Activated CD4-positive, alpha-beta memory T cell treated with anti-CD3 and anti-CD28 coated beads, Interleukin-2, amount 10 ng/mL, durations not matched to agents 7 days and 5 days (primary cell): ENCODE measurements around the gene PUM1. TPM values are rescaled to one million over a fixed set of nuclear protein-coding genes. Genes with fewer than 3 reads are reported as not detected.

Experiments
- CTCF ChIA-PET: fragments of 350-600 bp; sonication (Branson Sonifier 250); formaldehyde crosslinking; loops from one replicate; lab custom pipeline; 2021; ENCODE audit warnings: antibody characterized with exemption, inconsistent platforms; lab: Charles Lee
- POLR2A ChIA-PET: fragments of 350-600 bp; sonication (Branson Sonifier 250); formaldehyde crosslinking; loops from one replicate; lab custom pipeline; 2021; ENCODE audit warnings: antibody characterized with exemption; lab: Charles Lee
- DNase-seq: peaks from one replicate; pipeline ENCODE4 v3.0.0-alpha.2; 2020
- H3K27ac Mint-ChIP-seq: one replicate; pipeline ENCODE4 v1.8.0; 2021; ENCODE audit warnings: mild to moderate bottlenecking, mixed read lengths
- H3K27me3 Mint-ChIP-seq: one replicate; pipeline ENCODE4 v1.8.0; 2021; ENCODE audit warnings: mixed read lengths
- H3K36me3 Mint-ChIP-seq: one replicate; pipeline ENCODE4 v1.8.0; 2021; ENCODE audit warnings: low read depth, mixed read lengths
- H3K4me1 Mint-ChIP-seq: one replicate; pipeline ENCODE4 v1.8.0; 2021; ENCODE audit warnings: mixed read lengths
- H3K4me3 Mint-ChIP-seq: one replicate; pipeline ENCODE4 v1.8.0; 2021; ENCODE audit warnings: mild to moderate bottlenecking, mixed read lengths
- H3K9me3 Mint-ChIP-seq: one replicate; pipeline ENCODE4 v1.8.0; 2021; ENCODE audit warnings: mixed read lengths
- total RNA-seq, 2 experiments: library from RNA; stranded (reverse); gene quantifications; one replicate each; pipeline ENCODE4 v1.2.3, GENCODE V29; 2021

The PUM1 gene
- total RNA-seq, 2 experiments from 2014 or later, result 86.8 to 87.4 TPM

DNA sequence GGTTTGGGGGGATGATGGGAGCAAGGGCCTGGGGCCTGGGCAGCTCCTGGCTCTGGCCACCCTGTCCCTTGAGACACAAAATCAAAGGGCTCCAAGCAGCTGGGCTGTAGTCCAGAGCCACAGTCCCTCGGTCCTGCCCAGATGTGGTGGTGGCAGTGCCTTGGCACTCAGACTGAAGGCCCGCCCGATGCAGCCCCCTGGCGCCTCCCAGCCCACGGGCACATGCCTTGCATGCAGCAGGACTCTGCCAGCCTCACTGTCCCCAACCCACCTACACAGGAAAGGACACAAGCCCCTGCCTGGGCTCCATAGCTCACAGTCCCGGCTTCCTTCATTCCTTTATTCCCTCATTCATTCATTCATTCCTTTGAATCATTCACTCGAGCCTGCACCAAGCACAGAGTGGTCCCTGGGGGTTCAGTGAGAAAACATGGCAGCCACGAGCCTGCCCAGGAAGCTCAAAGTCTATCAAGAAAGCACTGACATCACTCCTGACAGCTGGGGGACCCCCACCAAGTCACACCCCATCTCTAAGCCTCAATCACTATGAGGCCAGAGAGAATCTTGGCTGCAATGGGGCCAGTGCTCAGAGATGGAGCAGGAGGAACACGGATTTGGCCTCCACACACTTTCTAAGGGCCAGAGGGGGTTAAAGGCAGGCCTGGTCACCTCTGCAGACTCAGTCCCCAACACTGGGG lies 162.8 kb downstream of the PUM1 start:
- no peak for DNase-seq
- peaks cover 7% of the 10 kb centered on the region for H3K4me1 Mint-ChIP-seq
- ChIA-PET CTCF (no interaction called here), POLR2A (no interaction called here)
- no peaks in the 10 kb centered on the region for H3K9me3 Mint-ChIP-seq
- no peak overlapping the region for H3K4me3 Mint-ChIP-seq
- no peaks in the 10 kb centered on the region for H3K36me3 Mint-ChIP-seq
- H3K27ac Mint-ChIP-seq, result no peak overlapping the region
- peaks cover 34% of the 10 kb centered on the region for H3K27me3 Mint-ChIP-seq

DNA sequence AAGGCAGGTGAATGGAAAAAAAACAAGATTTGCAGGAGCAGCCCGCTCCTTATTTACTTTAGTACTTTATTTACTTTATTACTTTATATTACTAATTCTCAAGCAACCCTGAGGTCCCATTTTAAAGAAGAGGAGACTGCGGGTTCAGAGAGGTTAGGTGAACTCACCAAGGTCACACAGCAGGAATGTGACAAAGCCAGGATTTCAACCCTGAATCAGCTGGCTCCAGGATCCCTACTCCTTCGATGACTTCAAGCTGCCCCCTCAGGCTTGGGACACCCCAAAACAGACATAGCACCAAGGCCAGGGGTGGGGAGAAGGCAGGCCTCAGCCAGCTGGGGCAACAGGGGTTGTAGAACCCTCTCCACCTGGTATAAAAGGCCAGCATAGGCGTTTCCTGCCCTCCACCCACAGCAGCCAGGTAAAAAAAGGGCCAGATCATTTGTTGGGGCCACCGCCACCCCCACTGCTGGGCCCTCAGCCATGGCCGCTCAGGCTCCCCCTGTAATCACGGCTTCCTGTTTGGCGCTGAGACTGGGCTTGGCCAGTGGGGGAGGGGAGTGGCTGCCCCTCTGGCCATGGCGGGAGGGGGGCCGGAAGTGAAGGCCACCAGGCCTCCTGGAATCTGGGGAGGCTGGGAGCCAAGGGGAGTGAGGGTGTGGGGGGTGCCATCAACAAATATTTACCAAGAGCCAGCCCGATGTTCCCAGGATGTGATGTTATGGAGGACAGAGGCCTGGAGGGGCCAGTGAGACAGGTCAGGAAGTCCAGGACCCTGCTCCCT lies 163.5 kb downstream of the PUM1 start:
- peaks cover 28% of the 10 kb centered on the region for H3K27me3 Mint-ChIP-seq

DNA sequence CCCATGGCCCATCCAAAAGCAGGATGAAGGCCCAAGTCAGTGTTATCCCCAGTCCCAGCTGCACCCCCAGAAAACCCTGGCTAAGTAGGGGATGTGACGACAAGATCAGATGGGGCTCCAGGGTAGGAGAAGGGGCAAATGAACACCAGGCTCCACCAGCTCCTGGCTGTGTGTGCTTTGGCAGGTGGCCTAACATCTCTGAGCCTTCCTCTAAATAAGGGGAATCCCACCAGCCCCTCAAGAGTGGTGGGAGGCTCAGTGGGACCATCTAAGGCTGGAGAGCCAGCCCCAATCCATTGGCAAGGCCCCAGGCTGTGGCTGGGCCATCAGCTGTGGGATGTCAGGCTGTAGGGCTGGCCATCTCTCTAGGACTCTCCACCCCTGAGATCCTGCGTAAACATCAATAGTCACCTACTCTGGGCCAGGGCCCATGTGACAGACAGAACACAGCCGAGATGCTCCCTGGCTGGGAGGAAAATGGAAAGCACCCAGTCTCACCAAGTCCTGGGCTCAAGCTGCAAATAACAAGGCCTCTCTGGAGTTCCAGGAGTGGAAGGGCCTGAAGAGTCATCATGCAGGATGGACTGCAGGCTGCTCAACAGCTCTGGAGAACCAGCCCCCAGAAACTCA lies 164.5 kb downstream of the PUM1 start:
- POLR2A ChIA-PET, result no interaction called here
- peaks cover 28% of the 10 kb centered on the region for H3K27me3 Mint-ChIP-seq
- CTCF ChIA-PET, result no interaction called here
- H3K4me3 Mint-ChIP-seq, result no peak overlapping the region
- H3K4me1 Mint-ChIP-seq, result peaks cover 1% of the 10 kb centered on the region
- H3K27ac Mint-ChIP-seq, result no peak overlapping the region
- no peak for DNase-seq
- H3K9me3 Mint-ChIP-seq, result no peaks in the 10 kb centered on the region
- no peaks in the 10 kb centered on the region for H3K36me3 Mint-ChIP-seq

More for the DNA sequence above, 163.5 kb downstream of the PUM1 start:
- no peak overlapping the region for H3K4me3 Mint-ChIP-seq
- DNase-seq, result no peak
- no peak overlapping the region for H3K27ac Mint-ChIP-seq
- CTCF ChIA-PET, result no interaction called here
- no peaks in the 10 kb centered on the region for H3K9me3 Mint-ChIP-seq
- H3K4me1 Mint-ChIP-seq, result peaks cover 1% of the 10 kb centered on the region
- POLR2A ChIA-PET, result no interaction called here
- no peaks in the 10 kb centered on the region for H3K36me3 Mint-ChIP-seq

DNA sequence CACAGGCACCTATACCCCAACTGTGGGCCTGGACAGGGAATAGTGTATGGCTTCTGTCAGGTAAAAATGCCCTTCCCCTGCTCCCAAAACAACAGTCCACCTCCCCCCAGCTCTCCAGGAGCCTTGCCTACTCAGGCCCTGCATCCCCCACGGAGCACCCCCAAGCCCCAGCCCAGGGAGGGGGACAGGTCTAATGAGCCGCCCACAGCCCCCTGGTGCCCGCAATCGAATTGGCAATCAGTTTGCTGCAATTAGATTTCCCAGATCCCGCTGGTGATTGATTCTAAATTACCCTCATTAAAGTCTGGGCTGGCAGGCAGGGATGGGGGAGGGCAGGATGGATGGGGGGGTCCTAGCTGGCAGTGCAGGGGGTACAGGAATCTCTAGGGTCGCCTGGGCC lies 165.0 kb downstream of the PUM1 start:
- Mint-ChIP-seq H3K4me1 (peaks cover 1% of the 10 kb centered on the region), H3K4me3 (no peak overlapping the region), H3K9me3 (no peaks in the 10 kb centered on the region), H3K36me3 (no peaks in the 10 kb centered on the region), H3K27me3 (peaks cover 24% of the 10 kb centered on the region), H3K27ac (no peak overlapping the region)
- ChIA-PET CTCF (no interaction called here), POLR2A (no interaction called here)
- DNase-seq, result no peak

DNA sequence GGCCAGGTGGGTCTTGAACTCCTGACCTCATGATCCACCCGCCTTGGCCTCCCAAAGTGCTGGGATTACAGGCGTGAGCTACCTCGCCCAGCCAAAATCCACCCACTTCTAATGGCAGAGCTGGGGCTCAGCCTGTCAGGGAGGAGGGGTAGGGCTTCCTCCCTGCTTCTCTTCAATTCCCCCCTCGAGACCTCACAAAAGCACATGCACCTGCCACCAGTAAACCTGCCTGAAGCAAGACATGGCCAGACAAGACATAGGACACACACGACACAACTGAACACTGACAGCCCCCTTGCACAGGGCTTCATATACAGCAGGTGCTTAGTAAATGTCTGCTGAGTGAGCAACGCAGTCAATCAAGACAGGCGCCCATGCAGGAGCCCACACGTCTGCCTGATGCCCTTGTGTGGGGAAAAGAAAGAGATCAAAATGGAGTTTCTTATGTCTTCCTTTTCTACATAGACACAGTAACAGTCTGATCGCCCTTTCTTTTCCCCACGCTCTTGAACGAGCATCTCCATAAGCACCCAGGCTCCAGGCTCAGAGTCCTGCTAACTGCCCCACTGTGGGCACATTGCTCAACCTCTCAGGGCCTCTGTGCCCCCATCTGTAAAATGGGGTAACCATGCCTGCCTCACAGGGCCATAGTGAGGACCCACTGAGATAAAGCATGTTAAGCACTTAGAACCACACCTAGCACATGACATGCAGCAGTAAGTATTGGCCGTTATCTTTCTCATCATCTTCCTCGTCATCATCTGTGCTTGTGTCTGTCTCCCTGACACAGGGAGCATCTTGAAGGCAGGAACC lies 165.7 kb downstream of the PUM1 start:
- POLR2A ChIA-PET, result no interaction called here
- DNase-seq, result no peak
- no peak overlapping the region for H3K27ac Mint-ChIP-seq
- no peak overlapping the region for H3K4me3 Mint-ChIP-seq
- peaks cover 25% of the 10 kb centered on the region for H3K27me3 Mint-ChIP-seq
- peaks cover 1% of the 10 kb centered on the region for H3K4me1 Mint-ChIP-seq
- CTCF ChIA-PET, result no interaction called here
- no peaks in the 10 kb centered on the region for H3K9me3 Mint-ChIP-seq
- H3K36me3 Mint-ChIP-seq, result no peaks in the 10 kb centered on the region

DNA sequence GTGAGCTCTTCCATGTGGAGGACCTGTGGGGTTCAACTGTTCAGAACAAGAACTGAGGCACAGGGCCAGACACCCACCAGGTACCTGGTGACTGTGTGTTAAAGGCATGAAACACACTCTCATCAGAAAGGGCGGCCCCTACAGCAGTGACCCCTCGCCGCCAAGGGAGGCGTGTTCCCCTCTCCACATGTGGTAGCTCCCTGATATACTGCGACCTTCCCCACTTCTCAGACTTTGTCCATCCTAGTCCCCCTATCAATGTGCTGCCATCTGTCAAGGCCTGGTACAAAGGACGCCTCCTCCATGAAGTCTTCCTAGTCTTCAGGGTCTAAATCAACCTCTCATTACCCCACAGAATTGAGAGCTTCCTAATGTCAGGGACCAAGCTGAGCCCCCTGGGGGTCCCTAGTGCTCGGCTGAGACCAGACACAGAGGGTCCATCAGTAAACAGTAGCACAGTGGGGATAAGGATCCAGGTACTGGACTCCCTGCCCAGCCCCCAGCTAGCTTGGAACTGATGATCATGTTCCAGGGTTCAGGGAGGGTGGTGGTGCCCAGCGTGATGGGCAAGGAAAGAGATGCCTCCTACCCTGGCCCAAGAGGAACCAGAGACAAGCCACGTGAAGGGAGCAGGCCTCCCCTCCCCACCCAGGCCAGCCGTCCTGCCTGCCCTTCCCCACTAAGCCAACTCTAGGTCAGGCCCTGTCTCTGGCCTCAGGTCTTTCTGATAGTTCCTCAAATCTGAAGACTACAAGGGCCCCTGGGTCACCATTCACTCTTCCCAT lies 167.3 kb downstream of the PUM1 start:
- Mint-ChIP-seq H3K4me3 (no peak overlapping the region), H3K27ac (no peak overlapping the region), H3K4me1 (no peaks in the 10 kb centered on the region), H3K9me3 (no peaks in the 10 kb centered on the region), H3K36me3 (no peaks in the 10 kb centered on the region), H3K27me3 (peaks cover 20% of the 10 kb centered on the region)
- ChIA-PET CTCF (interaction anchor here (1.4 kb wide), 1 partner anchor 97 kb away, joined by 3 read pairs; no protein-coding TSS in a partner anchor), POLR2A (no interaction called here)
- DNase-seq, result no peak

DNA sequence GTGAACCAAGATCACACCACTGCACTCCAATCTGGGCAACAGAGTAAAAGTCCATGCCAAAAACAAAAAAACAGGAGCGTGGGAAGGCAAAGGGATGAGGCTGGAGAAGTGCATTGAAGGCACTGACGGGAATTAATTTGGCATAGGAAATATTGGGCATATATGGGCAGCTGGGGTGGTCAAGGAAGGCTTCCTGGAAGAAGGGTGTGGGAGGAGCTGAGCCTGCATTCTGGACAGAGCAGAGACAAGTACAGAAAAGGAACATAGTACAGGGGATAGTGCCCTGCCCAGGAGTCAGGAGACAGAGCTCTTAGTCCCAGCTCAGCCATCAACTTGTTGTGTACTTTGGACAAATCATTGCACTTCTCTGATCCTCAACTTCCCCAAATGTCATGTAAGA lies 168.6 kb downstream of the PUM1 start:
- Mint-ChIP-seq H3K27me3 (peaks cover 18% of the 10 kb centered on the region), H3K36me3 (no peaks in the 10 kb centered on the region), H3K27ac (no peak overlapping the region), H3K4me3 (no peak overlapping the region), H3K9me3 (no peaks in the 10 kb centered on the region), H3K4me1 (no peaks in the 10 kb centered on the region)
- POLR2A ChIA-PET, result no interaction called here
- CTCF ChIA-PET, result interaction anchor here (1.3 to 1.4 kb wide), 2 partner anchors 95 to 96 kb away, joined by 3 to 5 read pairs; no protein-coding TSS in a partner anchor
- DNase-seq, result no peak

DNA sequence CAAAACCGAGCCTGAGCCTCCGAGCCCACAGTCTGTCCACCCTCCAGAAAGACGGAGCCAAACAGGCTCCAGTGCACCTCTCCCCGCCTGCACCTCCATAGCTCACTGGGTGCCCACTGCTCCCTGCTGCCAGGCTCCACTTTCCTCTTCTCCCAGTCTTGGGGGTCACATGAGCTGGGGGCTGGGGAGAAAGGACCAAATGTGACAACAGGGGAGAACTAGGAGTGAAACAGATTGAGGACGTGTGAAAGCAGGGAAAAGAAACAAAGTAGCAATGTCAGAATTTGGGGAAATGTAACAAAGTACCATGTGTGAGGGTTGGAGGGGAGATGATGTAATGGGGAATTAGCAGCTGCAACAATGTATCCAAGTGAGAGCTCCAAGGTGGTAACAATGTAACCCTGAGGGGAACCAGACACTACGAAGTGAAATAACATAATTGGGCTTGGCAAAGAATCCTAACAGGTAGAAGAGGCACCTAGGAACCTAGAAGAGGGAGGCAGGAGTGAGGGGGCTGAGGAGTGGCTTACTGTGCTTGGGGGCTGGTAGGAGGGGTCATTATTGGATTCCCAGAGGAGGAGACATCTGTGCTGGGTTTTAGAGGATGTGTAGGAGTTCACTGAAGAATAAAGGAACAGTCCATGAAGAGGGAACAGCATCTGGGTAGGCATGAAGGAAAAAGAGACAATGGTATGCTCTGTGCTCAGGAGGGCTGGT lies 169.4 kb downstream of the PUM1 start:
- no peak overlapping the region for H3K27ac Mint-ChIP-seq
- no peak for DNase-seq
- CTCF ChIA-PET, result interaction anchor here (1.3 kb wide), 1 partner anchor 94 kb away, joined by 5 read pairs; no protein-coding TSS in a partner anchor
- no peak overlapping the region for H3K4me3 Mint-ChIP-seq
- no peaks in the 10 kb centered on the region for H3K9me3 Mint-ChIP-seq
- no peaks in the 10 kb centered on the region for H3K4me1 Mint-ChIP-seq
- no peaks in the 10 kb centered on the region for H3K36me3 Mint-ChIP-seq
- POLR2A ChIA-PET, result no interaction called here
- H3K27me3 Mint-ChIP-seq, result peaks cover 17% of the 10 kb centered on the region

DNA sequence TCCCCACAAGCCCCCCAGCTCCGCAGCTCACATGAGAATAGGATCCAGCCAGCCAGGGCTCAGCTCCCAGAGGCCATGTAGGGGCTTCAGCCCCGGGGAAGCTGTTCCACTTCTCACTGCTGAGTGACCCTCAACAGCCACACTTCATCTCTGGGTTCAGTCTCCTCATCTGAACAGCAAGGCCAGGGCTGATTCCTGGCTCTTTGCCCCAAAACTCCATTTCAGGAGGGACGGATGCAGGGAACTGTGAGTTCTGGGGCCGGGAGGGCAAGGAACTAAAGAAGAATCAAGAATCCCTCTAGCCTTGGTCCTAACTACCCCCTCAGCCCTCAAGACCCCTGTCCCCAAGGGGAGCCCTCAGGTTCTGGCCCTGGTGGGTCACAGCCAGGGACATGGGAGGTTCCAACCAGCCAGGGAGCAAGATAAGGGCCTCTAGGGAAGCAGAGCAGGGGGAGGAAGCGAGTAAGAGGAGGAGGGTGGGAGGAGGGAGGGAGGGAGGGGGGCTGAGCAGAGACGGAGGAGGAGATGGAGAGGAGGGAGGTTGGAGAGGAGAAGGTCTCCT lies 170.1 kb downstream of the PUM1 start:
- Mint-ChIP-seq H3K4me1 (no peaks in the 10 kb centered on the region), H3K4me3 (no peak overlapping the region), H3K9me3 (no peaks in the 10 kb centered on the region), H3K27me3 (peaks cover 17% of the 10 kb centered on the region), H3K27ac (no peak overlapping the region), H3K36me3 (no peaks in the 10 kb centered on the region)
- ChIA-PET POLR2A (no interaction called here), CTCF (no interaction called here)
- DNase-seq, result no peak

DNA sequence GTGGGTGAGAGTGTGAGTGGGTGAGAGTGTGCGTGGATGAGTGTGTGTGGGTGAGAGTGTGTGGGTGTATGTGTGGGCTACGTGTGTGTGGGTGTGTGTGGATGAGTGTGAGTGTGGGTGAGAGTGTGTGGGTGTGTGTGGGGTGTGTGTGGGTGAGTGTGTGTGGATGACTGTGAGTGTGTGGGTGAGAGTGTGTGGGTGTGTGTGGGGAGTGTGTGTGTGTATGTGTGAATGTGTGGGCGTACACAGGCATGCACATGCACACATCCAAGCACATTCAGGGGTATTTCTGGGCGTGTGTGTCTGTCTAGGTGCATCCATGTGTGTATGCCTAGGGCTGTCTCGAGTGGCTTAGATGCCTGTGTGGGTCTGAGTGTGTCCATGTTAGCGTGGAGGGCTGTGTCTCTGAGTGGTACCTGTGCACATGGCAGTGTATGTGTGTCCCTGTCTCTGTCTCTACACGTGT lies 171.0 kb downstream of the PUM1 start:
- Mint-ChIP-seq H3K4me1 (no peaks in the 10 kb centered on the region), H3K27ac (no peak overlapping the region), H3K9me3 (no peaks in the 10 kb centered on the region), H3K27me3 (peaks cover 15% of the 10 kb centered on the region), H3K36me3 (no peaks in the 10 kb centered on the region), H3K4me3 (no peak overlapping the region)
- ChIA-PET CTCF (no interaction called here), POLR2A (no interaction called here)
- DNase-seq, result no peak

DNA sequence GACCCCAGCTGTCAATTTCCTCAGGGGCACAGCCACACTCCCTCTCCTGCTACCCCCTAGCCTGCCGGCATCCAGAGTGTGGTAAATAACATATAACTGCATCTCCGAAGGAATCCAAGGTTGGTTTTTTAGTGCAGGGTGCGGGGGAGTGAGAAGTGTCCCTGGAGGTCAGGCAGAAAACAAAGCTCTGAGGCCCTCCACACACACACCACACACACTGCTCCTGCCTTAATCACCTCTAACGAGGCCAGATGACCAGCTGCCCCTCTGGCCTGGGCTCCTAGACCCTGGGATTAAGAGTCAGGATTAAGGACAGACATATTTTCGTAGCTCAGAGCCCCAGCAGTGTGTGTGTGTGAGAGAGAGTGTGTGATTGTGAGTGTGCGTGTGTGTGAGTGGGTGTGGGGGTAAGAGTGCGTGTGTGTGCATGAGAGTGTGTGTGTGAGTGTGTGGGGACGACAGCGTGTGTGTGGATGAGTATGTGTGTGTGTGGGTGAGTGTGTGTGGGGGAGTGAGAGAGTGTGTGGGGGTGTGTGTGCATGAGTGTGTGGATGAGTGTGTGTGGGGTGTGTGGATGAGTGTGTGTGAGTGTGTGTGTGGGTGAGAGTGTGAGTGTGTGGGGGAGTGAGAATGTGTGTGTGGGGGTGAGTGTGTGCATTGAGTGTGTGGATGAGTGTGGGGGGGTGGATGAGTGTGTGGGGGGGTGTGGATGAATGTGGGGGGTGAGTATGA lies 171.6 kb downstream of the PUM1 start:
- no peaks in the 10 kb centered on the region for H3K36me3 Mint-ChIP-seq
- H3K9me3 Mint-ChIP-seq, result no peaks in the 10 kb centered on the region
- peaks cover 18% of the 10 kb centered on the region for H3K27me3 Mint-ChIP-seq
- POLR2A ChIA-PET, result interaction anchor here (0.7 kb wide), 1 partner anchor 12 kb away, joined by 3 read pairs; no protein-coding TSS in a partner anchor
- no peak overlapping the region for H3K4me3 Mint-ChIP-seq
- H3K4me1 Mint-ChIP-seq, result no peaks in the 10 kb centered on the region
- H3K27ac Mint-ChIP-seq, result no peak overlapping the region
- DNase-seq, result no peak
- CTCF ChIA-PET, result no interaction called here
